Activated CD8-positive, alpha-beta memory T cell treated with anti-CD3 and anti-CD28 coated beads, Interleukin-2, amount 50 U/mL, for 1 hour (primary cell): ENCODE measurements around the gene SDF4.

Source experiments
- DNase-seq: peaks from one replicate; pipeline ENCODE4 v3.0.0-alpha.2; 2020; ENCODE audit errors: extremely low read depth

SDF4 gene

GRCh38 chr1:1228187-1228586, 3.6 kb downstream of the SDF4 start:
- DNase-seq, result no peak

GRCh38 chr1:1227386-1227785, 4.4 kb downstream of the SDF4 start:
- DNase-seq, result no peak

GRCh38 chr1:1226566-1227362, 5.0 kb downstream of the SDF4 start:
- DNase-seq, result no peak

- DNase-seq, result no peak
Observed at GRCh38 chr1:1225913-1226312, 5.9 kb downstream of the SDF4 start.

- DNase-seq, result no peak
Observed at GRCh38 chr1:1225238-1225845, 6.5 kb downstream of the SDF4 start.

- no peak for DNase-seq
Observed at GRCh38 chr1:1223891-1224290, 7.9 kb downstream of the SDF4 start.

GRCh38 chr1:1223321-1223720, 8.5 kb downstream of the SDF4 start:
- DNase-seq, result no peak

- no peak for DNase-seq
Observed at GRCh38 chr1:1222575-1223225, 9.1 kb downstream of the SDF4 start.

GRCh38 chr1:1221887-1222574, 9.8 kb downstream of the SDF4 start:
- DNase-seq, result no peak

- no peak for DNase-seq
Observed at GRCh38 chr1:1220197-1220596, 11.6 kb downstream of the SDF4 start.

- DNase-seq, result no peak
Observed at GRCh38 chr1:1219341-1219740, 12.5 kb downstream of the SDF4 start.

GRCh38 chr1:1218524-1219200, 13.1 kb downstream of the SDF4 start:
- DNase-seq, result no peak

- no peak for DNase-seq
Observed at GRCh38 chr1:1217621-1218523, 13.9 kb downstream of the SDF4 start.

GRCh38 chr1:1216770-1217620, 14.8 kb downstream of the SDF4 start:
- no peak for DNase-seq

GRCh38 chr1:1215881-1216605, 15.8 kb downstream of the SDF4 start:
- no peak for DNase-seq

GRCh38 chr1:1215080-1215676, 16.6 kb downstream of the SDF4 start:
- no peak for DNase-seq

GRCh38 chr1:1213345-1214265, 18.2 kb downstream of the SDF4 start, which contains the start of gene TNFRSF4:
Gene TNFRSF4 (minus strand): TSS chr1:1214153. CDS start chr1:1214127, 26 bp downstream.
- DNase-seq, result no peak
